Measurements from ENCODE around the gene WIPI1. TPM values are rescaled to one million over a fixed set of nuclear protein-coding genes. Genes with fewer than 3 reads are reported as not detected.

Gene WIPI1
- total RNA-seq, 1 donor from 2014 or later: 98.0 TPM

DNA sequence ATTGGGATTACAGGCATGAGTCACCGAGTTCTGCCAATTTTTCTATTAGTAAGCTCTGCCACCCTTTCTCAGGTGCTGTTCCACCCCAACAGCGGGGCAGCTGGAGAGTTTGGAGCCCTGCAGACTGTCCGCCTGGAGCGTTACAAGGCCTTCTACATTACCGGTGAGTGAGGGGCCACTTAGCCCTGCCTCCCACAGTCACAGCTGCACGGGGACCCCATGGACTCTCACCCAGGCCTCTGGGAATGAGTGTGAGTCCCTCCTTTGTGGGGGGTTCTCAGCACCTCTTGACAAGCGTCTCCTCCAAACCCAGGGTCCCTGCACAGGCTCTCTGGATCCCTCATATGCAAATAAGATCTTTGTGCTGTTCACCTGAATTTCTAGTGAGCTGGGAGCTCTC, 56.0 kb downstream of the WIPI1 start:
- DNase-seq (ENCODE audit: low spot score): no peak
- peaks cover 20% of the 10 kb centered on the region for H3K4me1 Mint-ChIP-seq (ENCODE audit: unreplicated experiment)
- no peak overlapping the region for H3K4me3 Mint-ChIP-seq (ENCODE audit: unreplicated experiment)
- TF ChIP-seq, protein P1, sequence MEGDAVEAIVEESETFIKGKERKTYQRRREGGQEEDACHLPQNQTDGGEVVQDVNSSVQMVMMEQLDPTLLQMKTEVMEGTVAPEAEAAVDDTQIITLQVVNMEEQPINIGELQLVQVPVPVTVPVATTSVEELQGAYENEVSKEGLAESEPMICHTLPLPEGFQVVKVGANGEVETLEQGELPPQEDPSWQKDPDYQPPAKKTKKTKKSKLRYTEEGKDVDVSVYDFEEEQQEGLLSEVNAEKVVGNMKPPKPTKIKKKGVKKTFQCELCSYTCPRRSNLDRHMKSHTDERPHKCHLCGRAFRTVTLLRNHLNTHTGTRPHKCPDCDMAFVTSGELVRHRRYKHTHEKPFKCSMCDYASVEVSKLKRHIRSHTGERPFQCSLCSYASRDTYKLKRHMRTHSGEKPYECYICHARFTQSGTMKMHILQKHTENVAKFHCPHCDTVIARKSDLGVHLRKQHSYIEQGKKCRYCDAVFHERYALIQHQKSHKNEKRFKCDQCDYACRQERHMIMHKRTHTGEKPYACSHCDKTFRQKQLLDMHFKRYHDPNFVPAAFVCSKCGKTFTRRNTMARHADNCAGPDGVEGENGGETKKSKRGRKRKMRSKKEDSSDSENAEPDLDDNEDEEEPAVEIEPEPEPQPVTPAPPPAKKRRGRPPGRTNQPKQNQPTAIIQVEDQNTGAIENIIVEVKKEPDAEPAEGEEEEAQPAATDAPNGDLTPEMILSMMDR (IDR thresholded peaks at IDR 0.05; ENCODE audit: unreplicated experiment): no peak
- no peaks in the 10 kb centered on the region for H3K27me3 Mint-ChIP-seq (ENCODE audit: unreplicated experiment)
- peaks cover 5% of the 10 kb centered on the region for H3K36me3 Mint-ChIP-seq (ENCODE audit: low read depth, unreplicated experiment)
- no peak overlapping the region for H3K27ac Mint-ChIP-seq (ENCODE audit: unreplicated experiment)
- H3K9me3 Mint-ChIP-seq (ENCODE audit: unreplicated experiment): no peaks in the 10 kb centered on the region

DNA sequence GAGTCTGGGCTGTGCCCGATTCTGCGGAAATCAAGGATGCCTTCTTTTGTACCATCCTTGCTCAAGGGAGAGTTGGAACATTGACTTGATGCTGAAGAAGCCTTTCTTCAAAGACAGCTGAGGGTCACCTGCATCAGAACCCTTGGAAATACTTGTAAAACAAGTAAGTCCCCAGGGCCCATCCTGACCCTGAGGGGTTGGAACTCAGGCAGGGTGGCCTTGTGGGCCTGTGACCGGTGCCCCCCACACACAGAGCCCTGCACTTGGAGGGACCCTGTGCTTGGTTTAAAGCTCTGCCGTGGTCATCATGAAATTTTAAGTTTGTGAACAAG, 56.9 kb downstream of the WIPI1 start:
- H3K27ac Mint-ChIP-seq (ENCODE audit: unreplicated experiment): no peak overlapping the region

DNA sequence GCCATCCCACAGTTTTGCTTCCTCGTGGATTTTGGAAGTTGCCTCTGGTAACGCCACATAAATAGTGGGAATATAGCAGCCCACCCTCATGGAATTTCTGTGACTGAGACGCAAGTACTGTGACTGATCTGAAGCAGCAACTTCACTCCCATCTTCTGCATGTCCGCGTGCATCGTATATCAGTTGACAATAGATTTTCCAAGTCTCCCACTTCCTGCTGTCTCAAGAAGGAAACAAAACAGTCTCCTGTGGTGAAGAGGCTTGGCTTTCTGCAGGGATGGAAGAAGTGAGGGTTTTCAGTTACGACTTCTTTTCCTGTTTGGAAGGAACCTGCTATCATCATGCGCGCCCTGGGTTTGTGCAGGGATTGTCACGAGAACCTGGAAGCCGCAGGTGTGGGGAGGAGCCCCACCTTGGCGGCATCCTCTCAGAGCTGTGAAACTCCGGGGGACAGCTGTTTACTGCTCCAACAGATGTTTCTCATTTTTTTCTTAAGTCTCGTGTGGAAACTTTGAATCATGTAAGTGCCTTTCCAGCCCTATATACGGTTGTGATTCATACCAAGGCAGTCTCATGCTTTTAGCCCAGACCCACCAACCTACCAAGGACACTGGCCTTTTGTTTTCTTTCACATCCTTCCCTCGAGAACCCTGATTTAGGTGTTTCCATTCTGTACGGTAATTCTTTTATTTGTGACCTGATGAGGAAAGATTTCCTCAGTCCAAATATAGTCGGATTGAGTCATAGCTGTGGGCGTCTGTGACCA, 57.5 kb downstream of the WIPI1 start:
- H3K27ac Mint-ChIP-seq (ENCODE audit: unreplicated experiment): peak overlapping the region; percentile 31
- H3K4me3 Mint-ChIP-seq (ENCODE audit: unreplicated experiment): no peak overlapping the region

More for the DNA sequence above, 56.9 kb downstream of the WIPI1 start:
- Mint-ChIP-seq H3K4me3 (ENCODE audit: unreplicated experiment) (no peak overlapping the region), H3K36me3 (ENCODE audit: low read depth, unreplicated experiment) (no peaks in the 10 kb centered on the region), H3K4me1 (ENCODE audit: unreplicated experiment) (peaks cover 22% of the 10 kb centered on the region), H3K27me3 (ENCODE audit: unreplicated experiment) (no peaks in the 10 kb centered on the region), H3K9me3 (ENCODE audit: unreplicated experiment) (no peaks in the 10 kb centered on the region)
- TF ChIP-seq, protein P1 (IDR thresholded peaks at IDR 0.05; ENCODE audit: unreplicated experiment): no peak
- no peak for DNase-seq (ENCODE audit: low spot score)

DNA sequence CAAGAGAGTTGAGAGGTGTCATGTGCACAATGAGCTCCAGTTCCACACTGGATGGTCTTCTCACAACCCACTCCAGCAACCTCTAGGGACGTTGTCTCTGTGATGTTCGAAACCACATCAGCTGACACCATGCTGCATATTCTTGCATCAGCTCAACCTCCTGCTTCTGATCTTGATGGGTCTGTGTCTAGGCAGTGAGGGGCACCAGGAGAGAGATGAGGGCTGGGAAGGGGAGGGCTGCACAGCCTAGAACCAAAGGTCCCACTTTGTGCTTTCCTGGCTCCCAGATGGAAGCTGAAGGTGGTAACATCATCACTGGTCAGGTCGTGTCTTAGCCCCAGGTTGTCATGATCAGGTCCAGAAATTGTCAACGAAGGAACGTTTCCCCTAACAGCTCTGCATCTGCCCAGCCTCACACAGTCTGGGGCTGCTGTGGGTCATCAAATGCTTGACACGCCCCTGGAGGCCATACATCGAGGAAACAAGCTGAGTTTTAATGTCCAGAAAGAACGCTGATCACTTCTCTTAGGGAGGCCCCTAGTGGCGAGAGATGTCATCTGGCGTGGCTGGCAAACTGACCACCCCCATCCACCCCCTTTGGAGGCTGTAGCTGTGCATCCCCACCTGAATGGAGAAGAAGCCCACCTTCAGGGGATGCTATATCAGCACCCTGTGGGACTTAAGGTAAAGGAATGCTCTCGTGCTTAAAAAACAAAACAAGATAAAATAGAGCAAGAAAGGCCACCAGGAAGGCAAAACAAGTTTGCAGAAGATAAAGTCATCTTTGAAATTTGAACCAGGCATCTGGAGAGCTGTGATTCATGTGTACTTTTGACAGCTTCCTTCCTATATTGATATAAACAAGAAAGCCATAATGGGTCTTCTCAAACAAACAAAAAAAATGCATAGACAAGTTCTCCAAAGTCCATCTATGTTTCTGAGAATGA, 58.3 kb downstream of the WIPI1 start:
- TF ChIP-seq, protein P1 (IDR thresholded peaks at IDR 0.05; ENCODE audit: unreplicated experiment): peak; percentile 71
- H3K27me3 Mint-ChIP-seq (ENCODE audit: unreplicated experiment): no peaks in the 10 kb centered on the region
- no peaks in the 10 kb centered on the region for H3K36me3 Mint-ChIP-seq (ENCODE audit: low read depth, unreplicated experiment)
- DNase-seq (ENCODE audit: low spot score): peak; percentile 67
- peak overlapping the region; percentile 31 for H3K27ac Mint-ChIP-seq (ENCODE audit: unreplicated experiment)
- peaks cover 22% of the 10 kb centered on the region for H3K4me1 Mint-ChIP-seq (ENCODE audit: unreplicated experiment)
- H3K9me3 Mint-ChIP-seq (ENCODE audit: unreplicated experiment): peaks cover 4% of the 10 kb centered on the region
- H3K4me3 Mint-ChIP-seq (ENCODE audit: unreplicated experiment): no peak overlapping the region

More for the DNA sequence above, 57.5 kb downstream of the WIPI1 start:
- Mint-ChIP-seq H3K27me3 (ENCODE audit: unreplicated experiment) (no peaks in the 10 kb centered on the region), H3K9me3 (ENCODE audit: unreplicated experiment) (peaks cover 1% of the 10 kb centered on the region), H3K4me1 (ENCODE audit: unreplicated experiment) (peaks cover 22% of the 10 kb centered on the region), H3K36me3 (ENCODE audit: low read depth, unreplicated experiment) (no peaks in the 10 kb centered on the region)
- DNase-seq (ENCODE audit: low spot score): no peak
- TF ChIP-seq, protein P1 (IDR thresholded peaks at IDR 0.05; ENCODE audit: unreplicated experiment): no peak
